ENCODE results near the gene TAS1R1.

- TF ChIP-seq CTCF (IDR thresholded peaks at IDR 0.05) (no peak), POLR2A (IDR thresholded peaks at IDR 0.05) (no peak), POLR2AphosphoS5 (IDR thresholded peaks at IDR 0.05) (no peak)
Observed at GRCh38 chr1:6511561-6512244, 43.4 kb upstream of the TAS1R1 start.

Measured in breast epithelium (tissue), 3 donors.